HG03442 (cell line): ENCODE results near the gene VCX2.
"Not testable (repeated sequence)": the region's sequence is repeated elsewhere in the genome, so short reads cannot be mapped to it uniquely, and the experiment has no call there.

Experiments used
- ATAC-seq: cut with Tn5 transposase; IDR thresholded peaks from one replicate; pipeline ENCODE4 v1.9.1; 2021; ENCODE audit warnings: mild to moderate bottlenecking, moderate library complexity; ENCODE audit not compliant: unreplicated experiment

VCX2 gene

DNA sequence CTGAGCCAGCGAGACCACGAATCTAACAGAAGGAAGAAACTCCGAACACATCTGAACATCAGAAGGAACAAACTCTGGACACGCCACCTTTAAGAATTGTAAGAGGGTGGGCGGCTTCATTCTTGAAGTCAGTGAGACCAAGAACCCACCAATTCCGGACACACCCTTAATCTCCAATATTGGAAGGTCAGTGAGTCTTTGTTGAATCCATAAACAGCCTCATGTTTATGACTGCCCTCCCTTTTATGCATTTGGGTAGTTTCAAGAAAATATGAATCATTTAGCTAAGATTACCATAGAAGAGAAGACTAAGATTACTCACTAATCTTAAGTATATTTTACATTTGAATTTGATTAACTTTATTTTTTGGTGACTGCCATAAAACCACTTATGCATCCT lies 48.5 kb downstream of the VCX2 start:
- ATAC-seq: no peak

DNA sequence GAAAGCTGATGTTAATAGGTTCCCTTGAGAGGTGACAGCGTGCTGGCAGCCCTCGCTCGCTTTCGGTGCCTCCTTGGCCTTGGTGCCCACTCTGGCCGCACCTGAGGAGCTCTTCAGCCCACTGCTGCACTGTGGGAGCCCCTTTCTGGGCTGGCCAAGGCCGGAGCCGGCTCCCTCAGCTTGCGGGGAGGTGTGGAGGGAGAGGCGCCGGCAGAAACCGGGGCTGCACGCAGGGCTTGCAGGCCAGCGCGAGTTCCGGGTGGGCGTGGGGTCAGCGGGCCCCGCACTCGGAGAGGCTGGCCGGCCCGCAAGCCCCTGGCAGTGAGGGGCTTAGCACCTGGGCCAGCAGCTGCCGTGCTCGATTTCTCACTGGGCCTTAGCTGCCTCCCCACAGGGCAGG lies 49.7 kb downstream of the VCX2 start:
- ATAC-seq: not testable (repeated sequence)
